H9 (cell line): ENCODE results near the gene OCIAD2. TPM values are rescaled to one million over a fixed set of nuclear protein-coding genes. Genes with fewer than 3 reads are reported as not detected.

Experiments used
- DNase-seq: peaks from one replicate; pipeline ENCODE4 v3.0.0-alpha.2; 2017
- H2AFZ ChIP-seq: one replicate; pipeline ENCODE4 v1.6.1; 2013; ENCODE audit warnings: mild to moderate bottlenecking, low read length, control low read depth, moderate library complexity
- H2AK5ac ChIP-seq: 2 replicates; pipeline ENCODE4 v1.6.1; 2013; ENCODE audit warnings: low read length, control low read depth, mixed read lengths; ENCODE audit not compliant: insufficient read length
- H2BK120ac ChIP-seq: one replicate; pipeline ENCODE4 v1.6.1; 2013; ENCODE audit warnings: low read depth, mild to moderate bottlenecking, low read length, control low read depth, inconsistent platforms; ENCODE audit not compliant: poor library complexity, severe bottlenecking
- H2BK12ac ChIP-seq: 2 replicates; pipeline ENCODE4 v1.6.1; 2013; ENCODE audit warnings: low read length, control low read depth, mixed read lengths, low read depth; ENCODE audit not compliant: insufficient read length
- H2BK15ac ChIP-seq: 2 replicates; pipeline ENCODE4 v1.6.1; 2013; ENCODE audit warnings: low read depth, low read length, control low read depth
- H2BK20ac ChIP-seq: one replicate; pipeline ENCODE4 v1.6.1; 2013; ENCODE audit warnings: low read depth, mild to moderate bottlenecking, low read length, control low read depth, inconsistent platforms; ENCODE audit not compliant: poor library complexity, severe bottlenecking
- H2BK5ac ChIP-seq: 2 replicates; pipeline ENCODE4 v1.6.1; 2013; ENCODE audit warnings: low read length, control low read depth, mixed read lengths; ENCODE audit not compliant: insufficient read length
- H3K14ac ChIP-seq: 2 replicates; pipeline ENCODE4 v1.6.1; 2013; ENCODE audit warnings: low read length, control low read depth; ENCODE audit not compliant: insufficient read depth
- H3K18ac ChIP-seq: 2 replicates; pipeline ENCODE4 v1.6.1; 2013; ENCODE audit warnings: low read depth, mild to moderate bottlenecking, mixed read lengths, low read length, control low read depth; ENCODE audit not compliant: insufficient read length
- H3K23ac ChIP-seq: 2 replicates; pipeline ENCODE4 v1.6.1; 2013; ENCODE audit warnings: low read length, control low read depth, mixed read lengths, low read depth; ENCODE audit not compliant: insufficient read length
- H3K23me2 ChIP-seq: 2 replicates; pipeline ENCODE4 v1.6.1; 2013; ENCODE audit warnings: low read depth, mild to moderate bottlenecking, mixed read lengths, low read length, control low read depth; ENCODE audit not compliant: insufficient read length, poor library complexity, severe bottlenecking
- H3K27ac ChIP-seq: 2 replicates; pipeline ENCODE4 v1.5.1; 2013; ENCODE audit warnings: low read length, control low read depth, mixed read lengths, low read depth; ENCODE audit not compliant: insufficient read length
- H3K27me3 ChIP-seq: 2 replicates; pipeline ENCODE4 v1.6.1; 2013; ENCODE audit warnings: low read length, control low read depth, inconsistent platforms; ENCODE audit not compliant: insufficient read depth
- H3K4ac ChIP-seq: 2 replicates; pipeline ENCODE4 v1.6.1; 2013; ENCODE audit warnings: low read depth, mild to moderate bottlenecking, control low read depth, inconsistent platforms, low read length, moderate library complexity
- H3K4me1 ChIP-seq: 2 replicates; pipeline ENCODE4 v1.6.1; 2013; ENCODE audit warnings: low read length, control low read depth, inconsistent platforms; ENCODE audit not compliant: insufficient read depth
- H3K4me2 ChIP-seq: 2 replicates; pipeline ENCODE4 v1.6.1; 2013; ENCODE audit warnings: low read length, control low read depth, mixed read lengths; ENCODE audit not compliant: insufficient read length, insufficient read depth
- H3K56ac ChIP-seq: 2 replicates; pipeline ENCODE4 v1.6.1; 2013; ENCODE audit warnings: low read depth, mild to moderate bottlenecking, mixed read lengths, low read length, control low read depth; ENCODE audit not compliant: insufficient read length
- H3K79me1 ChIP-seq: 2 replicates; pipeline ENCODE4 v1.6.1; 2013; ENCODE audit warnings: low read depth, mild to moderate bottlenecking, moderate library complexity, low read length, control low read depth, inconsistent platforms; ENCODE audit not compliant: insufficient read depth, poor library complexity, severe bottlenecking
- H3K79me2 ChIP-seq: 2 replicates; pipeline ENCODE4 v1.6.1; 2013; ENCODE audit warnings: low read length, control low read depth, inconsistent platforms; ENCODE audit not compliant: insufficient read depth
- H3K9ac ChIP-seq: 2 replicates; pipeline ENCODE4 v1.6.1; 2013; ENCODE audit warnings: low read length, control low read depth, mixed read lengths; ENCODE audit not compliant: insufficient read length; ENCODE audit errors: extremely low read depth
- H3K9me3 ChIP-seq: one replicate; pipeline ENCODE4 v1.6.1; 2013; ENCODE audit warnings: low read depth, low read length, inconsistent platforms; ENCODE audit not compliant: control insufficient read depth
- H3T11ph ChIP-seq: one replicate; pipeline ENCODE4 v1.6.1; 2013; ENCODE audit warnings: mild to moderate bottlenecking, low read length, control low read depth, inconsistent platforms
- H4K20me1 ChIP-seq: one replicate; pipeline ENCODE4 v1.6.1; 2013; ENCODE audit not compliant: control insufficient read depth, insufficient read length, insufficient read depth
- H4K5ac ChIP-seq: 2 replicates; pipeline ENCODE4 v1.6.1; 2013; ENCODE audit warnings: low read depth, mild to moderate bottlenecking, mixed read lengths, low read length, control low read depth; ENCODE audit not compliant: insufficient read length
- H4K8ac ChIP-seq: replicated peaks from 2 replicates; pipeline ENCODE4 v1.6.1; 2013; ENCODE audit warnings: low read length, control low read depth, mixed read lengths, low read depth; ENCODE audit not compliant: insufficient read length
- H4K91ac ChIP-seq: 2 replicates; pipeline ENCODE4 v1.6.1; 2013; ENCODE audit warnings: low read depth, mild to moderate bottlenecking, moderate library complexity, mixed read lengths, low read length, control low read depth; ENCODE audit not compliant: insufficient read length
- H3K27ac Mint-ChIP-seq, 3 experiments: 2 replicates in 2 of 3; 3 replicates in 1 of 3; pipeline ENCODE4 v1.8.0; 2020 to 2021; ENCODE audit warnings: mixed read lengths in 3 of 3, mild to moderate bottlenecking in 1 of 3, moderate library complexity in 1 of 3
- H3K27me3 Mint-ChIP-seq: 2 replicates; pipeline ENCODE4 v1.8.0; 2021; ENCODE audit warnings: low read depth, mild to moderate bottlenecking, moderate library complexity, mixed read lengths
- H3K36me3 Mint-ChIP-seq, 3 experiments: 2 replicates in 2 of 3; 3 replicates in 1 of 3; pipeline ENCODE4 v1.8.0; 2020 to 2021; ENCODE audit warnings: low read depth in 3 of 3, mixed read lengths in 3 of 3; ENCODE audit not compliant: insufficient read depth in 1 of 3
- H3K4me1 Mint-ChIP-seq, 2 experiments: 2 replicates each; pipeline ENCODE4 v1.8.0; 2020; ENCODE audit warnings: mixed read lengths in 2 of 2
- H3K4me3 Mint-ChIP-seq, 2 experiments: 2 replicates in 1 of 2; 3 replicates in 1 of 2; pipeline ENCODE4 v1.8.0; 2020 to 2021; ENCODE audit warnings: mild to moderate bottlenecking in 2 of 2, mixed read lengths in 2 of 2, moderate library complexity in 1 of 2
- H3K9me3 Mint-ChIP-seq, 2 experiments: 2 replicates in 1 of 2; 3 replicates in 1 of 2; pipeline ENCODE4 v1.8.0; 2020; ENCODE audit warnings: mild to moderate bottlenecking in 2 of 2, mixed read lengths in 2 of 2, moderate library complexity in 1 of 2
- CTCF ChIP-seq: fragments of 200-600 bp; sonication (generic); conservative IDR thresholded peaks from 3 replicates; pipeline ENCODE4 v1.8.0; 2021; ENCODE audit warnings: antibody characterized with exemption, mild to moderate bottlenecking
- WGBS: extraction: QIAGEN DNeasy Blood & Tissue Kit; methylation state at CpG from one replicate; pipeline ENCODE4 v1.1.7; 2013; ENCODE audit warnings: missing lambda C conversion rate, low lambda C conversion rate, mixed read lengths; ENCODE audit not compliant: insufficient read length; ENCODE audit errors: extremely low coverage; 5-methylcytosine and 5-hydroxymethylcytosine counted together
- total RNA-seq: library from RNA; stranded (reverse); gene quantifications from 2 replicates; pipeline ENCODE4 v1.2.1, GENCODE V29; 2021

OCIAD2 gene
- total RNA-seq, 1 experiment from 2014 or later: 108 TPM

GRCh38 chr4:48854395-48854683 lies 52.2 kb downstream of the OCIAD2 start:
- H3K27me3 Mint-ChIP-seq: no peaks in the 10 kb centered on the region
- H3K56ac ChIP-seq: no peak overlapping the region
- H4K8ac ChIP-seq: no peak overlapping the region
- H2BK5ac ChIP-seq: no peak overlapping the region
- H2BK15ac ChIP-seq: no peak overlapping the region
- H3K27ac Mint-ChIP-seq: peak overlapping the region in 1 of 3 experiments; percentile 44; a peak in 1 of 7 replicates
- no peak overlapping the region for H3K23ac ChIP-seq
- TF ChIP-seq CTCF: no peak
- H3K27ac ChIP-seq: no peak overlapping the region
- H3K23me2 ChIP-seq: no peaks in the 10 kb centered on the region
- no peak overlapping the region for H3T11ph ChIP-seq
- H3K18ac ChIP-seq: no peak overlapping the region
- no peaks in the 10 kb centered on the region for H3K79me2 ChIP-seq
- H4K20me1 ChIP-seq: no peaks in the 10 kb centered on the region
- H3K14ac ChIP-seq: no peak overlapping the region
- DNase-seq: no peak
- H2BK120ac ChIP-seq: no peak overlapping the region
- no peaks in the 10 kb centered on the region for H3K4me1 Mint-ChIP-seq
- no peak overlapping the region for H3K9ac ChIP-seq
- no peaks in the 10 kb centered on the region for H3K9me3 Mint-ChIP-seq
- H3K79me1 ChIP-seq: no peaks in the 10 kb centered on the region
- no peak overlapping the region for H2AFZ ChIP-seq
- no peak overlapping the region for H4K5ac ChIP-seq
- no peak overlapping the region for H2BK12ac ChIP-seq
- no peak overlapping the region for H3K4me3 Mint-ChIP-seq
- H2BK20ac ChIP-seq: no peak overlapping the region
- no CpG with 5 or more reads among the region's 1 CpG for WGBS
- peaks cover 33 to 62% (median 60%) of the 10 kb centered on the region in 3 experiments for H3K36me3 Mint-ChIP-seq
- no peaks in the 10 kb centered on the region for H3K9me3 ChIP-seq
- no peaks in the 10 kb centered on the region for H3K27me3 ChIP-seq
- no peak overlapping the region for H2AK5ac ChIP-seq
- no peaks in the 10 kb centered on the region for H3K4me1 ChIP-seq
- no peak overlapping the region for H3K4ac ChIP-seq
- H3K4me2 ChIP-seq: no peak overlapping the region
- no peak overlapping the region for H4K91ac ChIP-seq
